GM23338 (cell line): ENCODE measurements around the gene LIPJ. TPM values are rescaled to one million over a fixed set of nuclear protein-coding genes. Genes with fewer than 3 reads are reported as not detected.

Source experiments
- ATAC-seq: fragments of 200-7000 bp; cut with Tn5 transposase; 3 replicates; pipeline ENCODE4 v1.9.1; 2020
- DNase-seq: peaks from one replicate; pipeline ENCODE4 v3.0.0-alpha.2; 2015; ENCODE audit warnings: low spot score
- H2AFZ ChIP-seq: fragments of 200-600 bp; sonication (generic); 2 replicates; pipeline ENCODE4 v1.8.0; 2016; ENCODE audit warnings: antibody characterized with exemption, mild to moderate bottlenecking, moderate library complexity
- H3F3A ChIP-seq: fragments of 200-600 bp; sonication (generic); replicated peaks from 2 replicates; pipeline ENCODE4 v1.8.0; 2017; ENCODE audit warnings: antibody characterized with exemption, mixed run types, low read depth
- H3K27ac ChIP-seq: fragments of 200-600 bp; sonication (generic); 2 replicates; pipeline ENCODE4 v1.6.1; 2016; ENCODE audit warnings: low read depth
- H3K27me3 ChIP-seq: fragments of 200-600 bp; sonication (generic); 2 replicates; pipeline ENCODE4 v1.8.0; 2016; ENCODE audit warnings: mild to moderate bottlenecking, mixed run types, moderate library complexity; ENCODE audit not compliant: insufficient read depth
- H3K36me3 ChIP-seq: fragments of 200-600 bp; sonication (generic); 2 replicates; pipeline ENCODE4 v1.8.0; 2016; ENCODE audit warnings: mild to moderate bottlenecking; ENCODE audit not compliant: insufficient read depth
- H3K4me1 ChIP-seq: fragments of 200-600 bp; sonication (generic); 2 replicates; pipeline ENCODE4 v1.8.0; 2016; ENCODE audit warnings: mild to moderate bottlenecking, moderate library complexity; ENCODE audit not compliant: insufficient read depth
- H3K4me2 ChIP-seq: fragments of 200-600 bp; sonication (generic); 2 replicates; pipeline ENCODE4 v1.7.1; 2017; ENCODE audit warnings: mixed run types
- H3K4me3 ChIP-seq: fragments of 200-600 bp; sonication (generic); 2 replicates; pipeline ENCODE4 v1.6.1; 2016; ENCODE audit warnings: mixed run types
- H3K79me2 ChIP-seq: fragments of 200-600 bp; sonication (generic); replicated peaks from 2 replicates; pipeline ENCODE4 v1.8.0; 2017; ENCODE audit warnings: mild to moderate bottlenecking; ENCODE audit not compliant: insufficient read depth
- H3K9me2 ChIP-seq: fragments of 200-600 bp; sonication (generic); 2 replicates; pipeline ENCODE4 v1.8.0; 2017; ENCODE audit not compliant: insufficient read depth
- H4K20me1 ChIP-seq: fragments of 200-600 bp; sonication (generic); replicated peaks from 2 replicates; pipeline ENCODE4 v1.8.0; 2017; ENCODE audit warnings: mild to moderate bottlenecking; ENCODE audit not compliant: insufficient read depth
- H3K27ac Mint-ChIP-seq: 2 replicates; pipeline ENCODE4 v1.8.0; 2020; ENCODE audit warnings: inconsistent platforms, mild to moderate bottlenecking, moderate library complexity, mixed read lengths
- H3K27me3 Mint-ChIP-seq: 3 replicates; pipeline ENCODE4 v1.8.0; 2022; ENCODE audit warnings: low read depth, mild to moderate bottlenecking, moderate library complexity, mixed read lengths, inconsistent platforms; ENCODE audit not compliant: insufficient read depth, poor library complexity
- H3K36me3 Mint-ChIP-seq: 3 replicates; pipeline ENCODE4 v1.8.0; 2021; ENCODE audit warnings: low read depth, mild to moderate bottlenecking, inconsistent platforms, moderate library complexity, mixed read lengths
- H3K4me1 Mint-ChIP-seq: 3 replicates; pipeline ENCODE4 v1.8.0; 2020; ENCODE audit warnings: mild to moderate bottlenecking, inconsistent platforms, mixed read lengths
- H3K4me3 Mint-ChIP-seq: 3 replicates; pipeline ENCODE4 v1.8.0; 2021; ENCODE audit warnings: moderate library complexity, mild to moderate bottlenecking, inconsistent platforms, mixed read lengths
- H3K9me3 Mint-ChIP-seq: 3 replicates; pipeline ENCODE4 v1.8.0; 2020; ENCODE audit warnings: moderate library complexity, mild to moderate bottlenecking, inconsistent platforms, mixed read lengths
- CREB1 ChIP-seq: fragments of 250-450 bp; sonication (Bioruptor Pico); IDR thresholded peaks from 2 replicates; pipeline ENCODE4 v1.5.0; 2020; ENCODE audit warnings: low read depth, mild to moderate bottlenecking, moderate library complexity
- CTCF ChIP-seq, 2 experiments: fragments of 200-600 bp in 1 of 2; sonication (generic) in 1 of 2; conservative IDR thresholded peaks; 2 replicates each; pipeline versions ENCODE4 v1.5.1 to v1.6.1; 2016 to 2017; ENCODE audit warnings: antibody characterized with exemption in 2 of 2, low read depth in 2 of 2, mild to moderate bottlenecking in 2 of 2, moderate library complexity in 1 of 2
- ETS1 ChIP-seq: IDR thresholded peaks from 2 replicates; pipeline ENCODE4 v1.6.1; 2016; ENCODE audit warnings: antibody characterized with exemption
- EZH2 ChIP-seq: fragments of 200-600 bp; sonication (generic); IDR thresholded peaks from one replicate; pipeline ENCODE4 v1.8.0; 2017; ENCODE audit warnings: antibody characterized with exemption, mild to moderate bottlenecking, low read depth; ENCODE audit not compliant: unreplicated experiment
- EZH2phosphoT487 ChIP-seq: fragments of 200-600 bp; sonication (generic); IDR thresholded peaks from one replicate; pipeline ENCODE4 v1.8.1; 2018; ENCODE audit warnings: antibody characterized with exemption; ENCODE audit not compliant: unreplicated experiment
- JUNB ChIP-seq: IDR thresholded peaks from one replicate; pipeline ENCODE4 v1.6.1; 2016; ENCODE audit warnings: antibody characterized with exemption; ENCODE audit not compliant: unreplicated experiment
- NANOG ChIP-seq: IDR thresholded peaks from 2 replicates; pipeline ENCODE4 v1.6.1; 2016; ENCODE audit warnings: antibody characterized with exemption, borderline replicate concordance
- POLR2AphosphoS5 ChIP-seq: IDR thresholded peaks from 2 replicates; pipeline ENCODE4 v1.6.1; 2016; ENCODE audit warnings: antibody characterized with exemption, low read depth
- REST ChIP-seq: IDR thresholded peaks from one replicate; pipeline ENCODE4 v1.6.1; 2018; ENCODE audit warnings: antibody characterized with exemption; ENCODE audit not compliant: unreplicated experiment
- ZNF114 ChIP-seq: fragments of 250-450 bp; sonication (Bioruptor Pico); IDR thresholded peaks from 2 replicates; pipeline ENCODE4 v1.5.0; 2020; ENCODE audit warnings: mild to moderate bottlenecking, moderate library complexity
- ZNF331 ChIP-seq: fragments of 250-450 bp; sonication (Bioruptor Pico); IDR thresholded peaks from 2 replicates; pipeline ENCODE4 v1.5.0; 2020; ENCODE audit warnings: low read depth, mild to moderate bottlenecking, moderate library complexity
- polyA plus RNA-seq: library from polyadenylated mRNA; unstranded; fragments of >200 nt; fragmentation: Nextera tagmentation; extraction: Ambion mirVana; gene quantifications from 2 replicates; pipeline ENCODE4 v1.2.1, GENCODE V29; 2016
- total RNA-seq: library from RNA; depleted of rRNA; stranded (reverse); fragments of >200 nt; shearing (Covaris generic); gene quantifications from 2 replicates; pipeline ENCODE4 v1.2.3, GENCODE V29; 2014

Gene LIPJ
- total and polyA plus RNA-seq, 2 experiments from 2014 or later, result 0.14 TPM; not detected in 1

- H3K9me2 ChIP-seq, result no peaks in the 10 kb centered on the region
- no peak overlapping the region for H3K27ac ChIP-seq
- H3K9me3 Mint-ChIP-seq, result no peaks in the 10 kb centered on the region
- TF ChIP-seq JUNB, result no peak
- no peak for TF ChIP-seq EZH2phosphoT487
- TF ChIP-seq REST, result no peak
- no peak for TF ChIP-seq ETS1
- no peaks in the 10 kb centered on the region for H3K4me1 ChIP-seq
- H3K4me2 ChIP-seq, result no peak overlapping the region
- H2AFZ ChIP-seq, result no peak overlapping the region
- H3F3A ChIP-seq, result no peaks in the 10 kb centered on the region
- H3K36me3 Mint-ChIP-seq, result no peaks in the 10 kb centered on the region
- H3K4me3 ChIP-seq, result no peak overlapping the region
- no peaks in the 10 kb centered on the region for H4K20me1 ChIP-seq
- no peak overlapping the region for H3K4me3 Mint-ChIP-seq
- DNase-seq (no peak), ATAC-seq (no peak)
- H3K4me1 Mint-ChIP-seq, result no peaks in the 10 kb centered on the region
- H3K27ac Mint-ChIP-seq, result no peak overlapping the region
- no peaks in the 10 kb centered on the region for H3K79me2 ChIP-seq
- H3K36me3 ChIP-seq, result no peaks in the 10 kb centered on the region
- no peaks in the 10 kb centered on the region for H3K27me3 ChIP-seq
- H3K27me3 Mint-ChIP-seq, result no peaks in the 10 kb centered on the region
These were observed 22.2 kb downstream of the LIPJ start for GRCh38 chr10:88608780-88609179.

- H4K20me1 ChIP-seq, result no peaks in the 10 kb centered on the region
- ATAC-seq (no peak), DNase-seq (no peak)
- H3K4me1 ChIP-seq, result no peaks in the 10 kb centered on the region
- Mint-ChIP-seq H3K36me3 (no peaks in the 10 kb centered on the region), H3K27me3 (no peaks in the 10 kb centered on the region), H3K4me3 (no peak overlapping the region), H3K27ac (no peak overlapping the region), H3K4me1 (no peaks in the 10 kb centered on the region), H3K9me3 (no peaks in the 10 kb centered on the region)
- H2AFZ ChIP-seq, result no peak overlapping the region
- no peaks in the 10 kb centered on the region for H3K79me2 ChIP-seq
- H3K4me2 ChIP-seq, result no peak overlapping the region
- H3K36me3 ChIP-seq, result no peaks in the 10 kb centered on the region
- no peaks in the 10 kb centered on the region for H3F3A ChIP-seq
- H3K9me2 ChIP-seq, result no peaks in the 10 kb centered on the region
- H3K4me3 ChIP-seq, result no peak overlapping the region
- H3K27me3 ChIP-seq, result no peaks in the 10 kb centered on the region
- H3K27ac ChIP-seq, result no peak overlapping the region
- TF ChIP-seq CTCF (conservative IDR thresholded peaks at IDR 0.05; ENCODE audit: low read depth in 2 of 2) (no peak), EZH2 (no peak), POLR2AphosphoS5 (no peak), CREB1 (no peak), JUNB (no peak), ZNF114 (CRISPR knock-in tag) (no peak), ETS1 (no peak), ZNF331 (CRISPR knock-in tag) (no peak), NANOG (no peak)
These were observed 29.9 kb downstream of the LIPJ start for GRCh38 chr10:88616250-88616977.
